Measurements from ENCODE around the gene NDUFA9.

The NDUFA9 gene

DNA sequence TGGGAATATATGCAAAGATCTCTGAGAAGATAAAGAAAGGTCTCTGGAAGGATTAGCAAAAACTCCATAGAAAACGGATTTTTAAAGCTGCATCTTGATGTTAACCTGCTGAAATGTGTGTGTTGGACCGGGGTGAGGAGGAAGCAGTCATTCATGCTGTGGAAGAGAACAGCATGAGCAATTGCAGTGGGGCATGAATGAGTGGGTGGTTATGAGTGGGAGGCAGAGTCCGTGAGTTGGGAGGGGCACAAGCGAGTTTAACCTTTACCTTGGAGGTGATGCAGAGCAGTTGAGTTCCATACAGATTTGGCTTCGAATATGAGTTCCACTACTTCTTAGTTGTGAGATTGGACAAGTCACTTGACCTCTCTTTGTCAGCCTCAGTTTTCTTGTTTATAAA lies 41.8 kb downstream of the NDUFA9 start:
- no peak for DNase-seq (ENCODE audit: low read depth in 2 of 2)

Measured in stimulated activated CD8-positive, alpha-beta memory T cell treated with anti-CD3 and anti-CD28 coated beads, Interleukin-15, amount 100 ng/mL, for 48 hours (primary cell).